IMR-90 (cell line): ENCODE measurements around the gene CLEC11A. TPM values are rescaled to one million over a fixed set of nuclear protein-coding genes. Genes with fewer than 3 reads are reported as not detected.

Experiments used
- ATAC-seq: fragments of 200-7000 bp; cut with Tn5 transposase; 2 replicates; pipeline ENCODE4 v1.9.1; 2020; ENCODE audit warnings: low read depth, mild to moderate bottlenecking, moderate library complexity
- BruUV-seq: library from RNA; stranded (reverse); fragments of 400-500 nt; replicated peaks from 2 replicates; lab custom pipeline; 2021; lab: Mats Ljungman, UMichigan
- CTCF ChIA-PET: fragments of 300-600 bp; formaldehyde crosslinking; extraction: SDS; loops from one replicate; lab custom pipeline; 2021; ENCODE audit warnings: antibody characterized with exemption; lab: Yijun Ruan, JAX
- POLR2A ChIA-PET: fragments of 300-600 bp; sonication (Branson Sonifier 250); formaldehyde crosslinking; loops from one replicate; lab custom pipeline; 2022; ENCODE audit warnings: antibody characterized with exemption; ENCODE audit not compliant: unreplicated experiment; lab: Charles Lee
- DNase-seq: peaks from one replicate; pipeline ENCODE4 v3.0.0; 2013
- H2AFZ ChIP-seq: replicated peaks from 2 replicates; pipeline ENCODE3; 2013; ENCODE audit warnings: low read length, mild to moderate bottlenecking; ENCODE audit not compliant: poor library complexity
- H2AK5ac ChIP-seq: 2 replicates; pipeline ENCODE4 v1.6.1; 2013; ENCODE audit warnings: low read depth, low read length, inconsistent platforms
- H2AK9ac ChIP-seq: replicated peaks from 2 replicates; pipeline ENCODE3; 2013; ENCODE audit warnings: mild to moderate bottlenecking, low read depth, low read length, moderate library complexity; ENCODE audit not compliant: poor library complexity
- H2BK120ac ChIP-seq: 2 replicates; pipeline ENCODE4 v1.6.1; 2013; ENCODE audit warnings: low read depth, low read length, inconsistent platforms
- H2BK15ac ChIP-seq: 3 replicates; pipeline ENCODE4 v1.6.1; 2013; ENCODE audit warnings: low read depth, low read length, inconsistent platforms
- H2BK20ac ChIP-seq: 2 replicates; pipeline ENCODE4 v1.6.1; 2013; ENCODE audit warnings: low read depth, mild to moderate bottlenecking, inconsistent platforms, low read length, moderate library complexity
- H2BK5ac ChIP-seq: 2 replicates; pipeline ENCODE4 v1.6.1; 2013; ENCODE audit warnings: mild to moderate bottlenecking, low read depth, low read length, inconsistent platforms; ENCODE audit not compliant: poor library complexity, severe bottlenecking
- H3K14ac ChIP-seq: replicated peaks from 2 replicates; pipeline ENCODE4 v1.6.1; 2013; ENCODE audit warnings: low read depth, low read length, inconsistent platforms
- H3K18ac ChIP-seq: 2 replicates; pipeline ENCODE4 v1.6.1; 2013; ENCODE audit warnings: low read depth, low read length, control low read depth
- H3K23ac ChIP-seq: 2 replicates; pipeline ENCODE4 v1.6.1; 2013; ENCODE audit warnings: low read depth, low read length, inconsistent platforms
- H3K27ac ChIP-seq: 2 replicates; pipeline ENCODE4 v1.5.1; 2013; ENCODE audit warnings: mild to moderate bottlenecking, control low read depth, low read length; ENCODE audit not compliant: insufficient read depth
- H3K27me3 ChIP-seq: 2 replicates; pipeline ENCODE4 v1.6.1; 2013; ENCODE audit warnings: low read length; ENCODE audit not compliant: control insufficient read depth, insufficient read depth
- H3K36me3 ChIP-seq: 2 replicates; pipeline ENCODE4 v1.6.1; 2013; ENCODE audit warnings: low read length, mixed read lengths; ENCODE audit not compliant: control insufficient read depth, insufficient read depth
- H3K4ac ChIP-seq: 2 replicates; pipeline ENCODE4 v1.6.1; 2013; ENCODE audit warnings: low read depth, low read length, inconsistent platforms
- H3K4me1 ChIP-seq: 2 replicates; pipeline ENCODE4 v1.6.1; 2013; ENCODE audit warnings: low read length, mixed read lengths; ENCODE audit not compliant: control insufficient read depth, insufficient read depth
- H3K4me2 ChIP-seq: 2 replicates; pipeline ENCODE4 v1.6.1; 2013; ENCODE audit warnings: low read depth, mild to moderate bottlenecking, control low read depth, low read length, moderate library complexity
- H3K4me3 ChIP-seq: 2 replicates; pipeline ENCODE4 v1.5.1; 2013; ENCODE audit warnings: low read depth, mild to moderate bottlenecking, control low read depth, low read length, moderate library complexity; ENCODE audit not compliant: insufficient read depth
- H3K56ac ChIP-seq: 2 replicates; pipeline ENCODE4 v1.6.1; 2013; ENCODE audit warnings: low read length, inconsistent platforms; ENCODE audit not compliant: insufficient read depth; ENCODE audit errors: extremely low read depth
- H3K79me1 ChIP-seq, 2 experiments: 2 replicates each; pipeline ENCODE4 v1.6.1; 2013; ENCODE audit warnings: low read length in 2 of 2, inconsistent platforms in 1 of 2, low read depth in 1 of 2
- H3K9ac ChIP-seq: 2 replicates; pipeline ENCODE4 v1.6.1; 2013; ENCODE audit warnings: low read depth, low read length, control low read depth
- H3K9me1 ChIP-seq: 2 replicates; pipeline ENCODE4 v1.6.1; 2013; ENCODE audit warnings: low read length, inconsistent platforms; ENCODE audit not compliant: insufficient read depth
- H3K9me3 ChIP-seq: 2 replicates; pipeline ENCODE4 v1.6.1; 2013; ENCODE audit warnings: low read length; ENCODE audit not compliant: control insufficient read depth, insufficient read depth
- H4K20me1 ChIP-seq: 2 replicates; pipeline ENCODE4 v1.6.1; 2013; ENCODE audit warnings: low read length, inconsistent platforms; ENCODE audit not compliant: insufficient read depth
- H4K5ac ChIP-seq: 2 replicates; pipeline ENCODE4 v1.6.1; 2013; ENCODE audit warnings: mild to moderate bottlenecking, low read depth, low read length, control low read depth
- H4K8ac ChIP-seq, 2 experiments: 2 replicates each; pipeline ENCODE4 v1.6.1; 2013; ENCODE audit warnings: low read depth in 2 of 2, low read length in 2 of 2, control low read depth in 1 of 2, inconsistent platforms in 1 of 2
- H4K91ac ChIP-seq: 2 replicates; pipeline ENCODE4 v1.6.1; 2013; ENCODE audit warnings: low read depth, low read length, inconsistent platforms; ENCODE audit not compliant: insufficient read depth
- BHLHE40 ChIP-seq: fragments of 150-350 bp; IDR thresholded peaks from 2 replicates; pipeline ENCODE4 v1.6.1; 2016; ENCODE audit warnings: mild to moderate bottlenecking, low read depth, low read length
- CHD1 ChIP-seq: IDR thresholded peaks from 2 replicates; pipeline ENCODE4 v1.6.1; 2012; ENCODE audit warnings: low read depth, low read length, improper control_type of control experiment
- CTCF ChIP-seq: conservative IDR thresholded peaks from 2 replicates; pipeline ENCODE4 v1.5.1; 2012; ENCODE audit warnings: mild to moderate bottlenecking, low read depth, low read length, improper control_type of control experiment
- ELK1 ChIP-seq: fragments of 150-350 bp; IDR thresholded peaks from 2 replicates; pipeline ENCODE4 v1.6.1; 2016; ENCODE audit warnings: low read depth, mild to moderate bottlenecking, low read length, moderate library complexity, borderline replicate concordance
- MAFK ChIP-seq: IDR thresholded peaks from 2 replicates; pipeline ENCODE4 v1.6.1; 2012; ENCODE audit warnings: low read depth, low read length, improper control_type of control experiment
- MAZ ChIP-seq: IDR thresholded peaks from 2 replicates; pipeline ENCODE4 v1.6.1; 2012; ENCODE audit warnings: low read depth, mild to moderate bottlenecking, low read length, improper control_type of control experiment, moderate library complexity, borderline replicate concordance
- MXI1 ChIP-seq: IDR thresholded peaks from 2 replicates; pipeline ENCODE4 v1.6.1; 2012; ENCODE audit warnings: low read depth, mild to moderate bottlenecking, low read length, moderate library complexity, borderline replicate concordance
- NFE2L2 ChIP-seq: fragments of 150-350 bp; IDR thresholded peaks from 2 replicates; pipeline ENCODE4 v1.6.1; 2016; ENCODE audit warnings: low read depth, mild to moderate bottlenecking, low read length
- POLR2A ChIP-seq: IDR thresholded peaks from 2 replicates; pipeline ENCODE4 v1.6.1; 2012; ENCODE audit warnings: mild to moderate bottlenecking, low read depth, low read length
- RAD21 ChIP-seq: IDR thresholded peaks from 2 replicates; pipeline ENCODE4 v1.6.1; 2012; ENCODE audit warnings: low read length, improper control_type of control experiment
- RCOR1 ChIP-seq: IDR thresholded peaks from 2 replicates; pipeline ENCODE4 v1.6.1; 2012; ENCODE audit warnings: mild to moderate bottlenecking, low read length, improper control_type of control experiment; ENCODE audit not compliant: insufficient replicate concordance
- SMC3 ChIP-seq: fragments of 150-350 bp; IDR thresholded peaks from 2 replicates; pipeline ENCODE4 v1.6.1; 2016; ENCODE audit warnings: low read depth, mild to moderate bottlenecking, antibody characterized with exemption, low read length, moderate library complexity
- WGBS, 2 experiments: methylation state at CpG; one replicate each; pipeline versions ENCODE4 v1.1.5 to v1.1.7; 2013; ENCODE audit warnings: missing lambda C conversion rate in 2 of 2; ENCODE audit not compliant: insufficient read length in 1 of 2; ENCODE audit errors: extremely low coverage in 2 of 2; 5-methylcytosine and 5-hydroxymethylcytosine counted together
- dilution Hi-C: fragments of 300-500 bp; cut with HindIII; formaldehyde crosslinking; loops from one replicate; pipeline ENCODE4 v1.14.3; 2018; ENCODE audit warnings: low sequenced_read_pairs; ENCODE audit not compliant: unreplicated experiment
- in situ Hi-C: fragments of 300-500 bp; cut with MboI; formaldehyde crosslinking; loops from 3 replicates; pipeline ENCODE4 v1.14.3; 2019; ENCODE audit warnings: low sequenced_read_pairs, inconsistent platforms, mixed read lengths
- intact Hi-C: fragments of 100-400 bp; cut with micrococcal nuclease; formaldehyde crosslinking; loops from 2 replicates; pipeline ENCODE4 v1.10.0; 2022
- polyA plus RNA-seq, 3 experiments: library from polyadenylated mRNA; depleted of rRNA; stranded (reverse); fragments of >200 nt; gene quantifications; 2 replicates each; pipeline ENCODE4 v1.2.3, GENCODE V29; 2012; ENCODE audit warnings: low replicate concordance in 1 of 3
- total RNA-seq: library from RNA; depleted of rRNA; stranded (reverse); fragments of >200 nt; gene quantifications from 2 replicates; pipeline ENCODE4 v1.2.3, GENCODE V29; 2012

The CLEC11A gene
- total and polyA plus RNA-seq, 2 of the 4 experiments (the other 2 are of a cell fraction): 17.0 to 152 TPM

- dilution Hi-C loops: no loop called here
- no peak overlapping the region for H3K14ac ChIP-seq
- H2BK5ac ChIP-seq: no peak overlapping the region
- BruUV-seq: no TSS peak
- TF ChIP-seq RCOR1: no peak
- no peak for TF ChIP-seq ELK1
- no peak for TF ChIP-seq SMC3
- no peak for TF ChIP-seq POLR2A
- TF ChIP-seq MAFK: no peak
- no peak for TF ChIP-seq BHLHE40
- no peak for TF ChIP-seq NFE2L2
- no peak for TF ChIP-seq CHD1
- no peak for TF ChIP-seq RAD21
- TF ChIP-seq MXI1: no peak
- TF ChIP-seq MAZ: no peak
- no peak for TF ChIP-seq CTCF
- H3K9me3 ChIP-seq: no peaks in the 10 kb centered on the region
- POLR2A ChIA-PET: no interaction called here
- no peak overlapping the region for H2BK15ac ChIP-seq
- H4K91ac ChIP-seq: no peak overlapping the region
- intact Hi-C loops: no loop called here
- H3K4ac ChIP-seq: no peak overlapping the region
- 61% methylated on average over 12 of the region's 50 CpGs; no CpG with 5 or more reads in 1 of the 2 experiments for WGBS, 2 experiments
- H2AFZ ChIP-seq: no peak overlapping the region
- H2BK120ac ChIP-seq: no peak overlapping the region
- no peaks in the 10 kb centered on the region; the same call in 1 of the 2 replicates for H4K20me1 ChIP-seq
- no peak overlapping the region for H2AK5ac ChIP-seq
- H4K5ac ChIP-seq: no peak overlapping the region
- H3K79me1 ChIP-seq: no peaks in the 10 kb centered on the region
- H3K36me3 ChIP-seq: no peaks in the 10 kb centered on the region
- no peak overlapping the region for H3K23ac ChIP-seq
- H4K8ac ChIP-seq: no peak overlapping the region
- CTCF ChIA-PET: no interaction called here
- ATAC-seq: no peak
- in situ Hi-C loops: no loop called here
- DNase-seq: no peak
- H3K27me3 ChIP-seq: no peaks in the 10 kb centered on the region; the same call in 1 of the 2 replicates
- no peak overlapping the region for H3K4me2 ChIP-seq
- H3K4me3 ChIP-seq: no peak overlapping the region
- no peak overlapping the region for H3K9ac ChIP-seq
- no peak overlapping the region for H3K27ac ChIP-seq
- no peaks in the 10 kb centered on the region for H3K4me1 ChIP-seq
- H3K56ac ChIP-seq: no peak overlapping the region
- no peak overlapping the region for H2BK20ac ChIP-seq
- no peak overlapping the region for H3K18ac ChIP-seq
- no peak overlapping the region for H2AK9ac ChIP-seq
- no peaks in the 10 kb centered on the region for H3K9me1 ChIP-seq
These were observed 36.7 kb upstream of the CLEC11A start for GRCh38 chr19:50686310-50687032.
